Ovary (tissue), 9 donors: ENCODE measurements around the gene ARIH1. TPM values are rescaled to one million over a fixed set of nuclear protein-coding genes. Genes with fewer than 3 reads are reported as not detected.

Experiments
- DNase-seq, 5 donors: peaks; one replicate each; pipeline ENCODE4 v3.0.0-alpha.2; 2019 to 2020
- H3K27ac ChIP-seq, 2 donors: fragments of 200-600 bp; one replicate each; pipeline versions ENCODE4 v1.5.1 to v1.8.0; 2019 to 2022
- H3K27me3 ChIP-seq: fragments of 200-600 bp; one replicate; pipeline ENCODE4 v1.8.0; 2022
- H3K36me3 ChIP-seq: fragments of 200-600 bp; sonication (generic); one replicate; pipeline ENCODE4 v1.5.1; 2019
- H3K4me1 ChIP-seq: one replicate; pipeline ENCODE4 v1.8.1; 2013; ENCODE audit warnings: mild to moderate bottlenecking, moderate library complexity; ENCODE audit not compliant: insufficient read depth
- H3K4me3 ChIP-seq: fragments of 200-600 bp; sonication (generic); one replicate; pipeline ENCODE4 v1.5.1; 2017
- H3K9me3 ChIP-seq, 2 donors: fragments of 200-600 bp in 1 of 2; sonication (generic) in 1 of 2; one replicate each; pipeline versions ENCODE4 v1.5.1 to v1.8.1; 2013 to 2019; ENCODE audit warnings: mild to moderate bottlenecking in 1 of 2, moderate library complexity in 1 of 2
- CTCF ChIP-seq, 3 donors: fragments of 450-650 bp in 2 of 3; fragments of 200-600 bp in 1 of 3; IDR thresholded peaks; one replicate each; pipeline versions ENCODE4 v1.5.1 to v1.8.0; 2016 to 2022; ENCODE audit warnings: antibody characterized with exemption in 3 of 3, mild to moderate bottlenecking in 1 of 3
- EP300 ChIP-seq: sonication (generic); formaldehyde crosslinking; IDR thresholded peaks from one replicate; pipeline ENCODE4 v1.6.1; 2017; ENCODE audit warnings: antibody characterized with exemption
- POLR2A ChIP-seq: fragments of 450-650 bp; IDR thresholded peaks from one replicate; pipeline ENCODE4 v1.6.1; 2017; ENCODE audit warnings: antibody characterized with exemption, mild to moderate bottlenecking, moderate library complexity
- WGBS, 3 donors: extraction: QIAGEN DNeasy Blood & Tissue Kit in 1 of 3; methylation state at CpG; one replicate each; pipeline versions ENCODE4 v1.1.5 to v1.1.7; 2013 to 2017; 5-methylcytosine and 5-hydroxymethylcytosine counted together
- intact Hi-C, 4 donors: fragments of 100-400 bp; cut with DNase I; formaldehyde crosslinking; loops; one replicate each; pipeline versions ENCODE4 v1.11.0 to v1.15.1; 2022 to 2023
- polyA plus RNA-seq, 2 donors: library from polyadenylated mRNA; stranded (reverse); fragments of 200-250 nt in 1 of 2; fragments of 350-450 nt in 1 of 2; fragmentation: Illumina TruSeq in 1 of 2; extraction: RNeasy Lipid Tissue Mini Kit (QIAGEN cat#74804) in 1 of 2; gene quantifications; one replicate each; pipeline ENCODE4 v1.2.3, GENCODE V29; 2013 to 2014
- total RNA-seq, 7 donors: library from RNA; depleted of rRNA in 2 of 7; stranded (reverse); fragments of >200 nt in 2 of 7; fragmentation: NEBNext Ultra II Directional in 3 of 7; extraction: Animal tissue kit (Norgen Biotek cat#: 25700) in 3 of 7; gene quantifications; one replicate each; pipeline versions ENCODE4 v1.1.0 to v1.2.4, GENCODE V29; 2016 to 2023
- donor health status: DM: no; HTN: no; CAD: no; lungs with moderate emphysema.
- donor health status: DM: no; HTN: no; CAD: no.
- donor health status: Bipolar disorder and iron deficiency.
- donor health status: DM: yes; HTN: yes; CAD: no.
- donor health status: DM: no; HTN: no; CAD: no.
- donor health status: DM: yes; HTN: yes; CAD: no.

Gene ARIH1
- total and polyA plus RNA-seq, 9 donors, result 33.1 to 211 (median 150) TPM

- H3K36me3 ChIP-seq, result no peaks in the 10 kb centered on the region
- H3K27me3 ChIP-seq, result no peaks in the 10 kb centered on the region
- no peak overlapping the region for H3K27ac ChIP-seq
- H3K9me3 ChIP-seq, result no peaks in the 10 kb centered on the region
- intact Hi-C loops, result no loop called here
- no peak overlapping the region for H3K4me3 ChIP-seq
- WGBS, 3 donors, result 79 to 84% (median 82%) methylated on average over 5 of the region's 5 CpGs
- TF ChIP-seq EP300 (no peak), CTCF (IDR thresholded peaks at IDR 0.05) (no peak), POLR2A (no peak)
- peaks cover 3% of the 10 kb centered on the region for H3K4me1 ChIP-seq
- no peak for DNase-seq
Measured at GRCh38 chr15:72502220-72502809, 28.2 kb downstream of the ARIH1 start.

GRCh38 chr15:72503147-72503546, 29.0 kb downstream of the ARIH1 start:
- Histone ChIP-seq H3K4me3 (no peak overlapping the region), H3K36me3 (no peaks in the 10 kb centered on the region), H3K4me1 (peaks cover 3% of the 10 kb centered on the region), H3K27me3 (no peaks in the 10 kb centered on the region), H3K9me3 (no peaks in the 10 kb centered on the region), H3K27ac (no peak overlapping the region)
- no peak for DNase-seq
- TF ChIP-seq POLR2A (no peak), EP300 (no peak), CTCF (IDR thresholded peaks at IDR 0.05) (no peak)
- WGBS, 3 donors, result 19 to 30% (median 23%) methylated on average over 1 of the region's 1 CpG
- intact Hi-C loops, result no loop called here

GRCh38 chr15:72507402-72508092, 33.4 kb downstream of the ARIH1 start:
- Histone ChIP-seq H3K4me1 (peaks cover 1% of the 10 kb centered on the region), H3K9me3 (no peaks in the 10 kb centered on the region), H3K4me3 (no peak overlapping the region), H3K27ac (no peak overlapping the region), H3K36me3 (no peaks in the 10 kb centered on the region), H3K27me3 (no peaks in the 10 kb centered on the region)
- 68 to 81% (median 74%) methylated on average over 1 of the region's 1 CpG for WGBS, 3 donors
- no peak for TF ChIP-seq CTCF (IDR thresholded peaks at IDR 0.05)
- TF ChIP-seq EP300, result no peak
- TF ChIP-seq POLR2A, result no peak
- intact Hi-C loops, result no loop called here
- DNase-seq, result no peak

GRCh38 chr15:72509484-72509883, 35.4 kb downstream of the ARIH1 start:
- Histone ChIP-seq H3K27me3 (no peaks in the 10 kb centered on the region), H3K9me3 (no peaks in the 10 kb centered on the region), H3K36me3 (no peaks in the 10 kb centered on the region), H3K27ac (no peak overlapping the region), H3K4me3 (no peak overlapping the region), H3K4me1 (peaks cover 2% of the 10 kb centered on the region)
- DNase-seq, result no peak
- intact Hi-C loops, result no loop called here
- TF ChIP-seq EP300 (no peak), CTCF (IDR thresholded peaks at IDR 0.05) (no peak), POLR2A (no peak)
- WGBS, 3 donors, result 97 to 100% (median 97%) methylated on average over 4 of the region's 4 CpGs
